Sigmoid colon (tissue), 7 donors: ENCODE results near the gene NAALADL2. TPM values are rescaled to one million over a fixed set of nuclear protein-coding genes. Genes with fewer than 3 reads are reported as not detected.

Source experiments
- DNase-seq: peaks from one replicate; pipeline ENCODE4 v3.0.0-alpha.2; 2019
- H3K27ac ChIP-seq, 4 donors: fragments of 200-600 bp; sonication (generic); one replicate each; pipeline ENCODE4 v1.5.1; 2016 to 2019; ENCODE audit warnings: mild to moderate bottlenecking in 1 of 4
- H3K27me3 ChIP-seq, 3 donors: fragments of 200-600 bp; sonication (generic); one replicate each; pipeline ENCODE4 v1.5.1; 2019; ENCODE audit warnings: mild to moderate bottlenecking in 1 of 3
- H3K36me3 ChIP-seq, 4 donors: fragments of 200-600 bp; sonication (generic); one replicate each; pipeline ENCODE4 v1.5.1; 2016 to 2019
- H3K4me1 ChIP-seq, 4 donors: fragments of 200-600 bp; sonication (generic); one replicate each; pipeline ENCODE4 v1.5.1; 2017 to 2019
- H3K4me3 ChIP-seq, 4 donors: fragments of 200-600 bp; sonication (generic); one replicate each; pipeline ENCODE4 v1.5.1; 2017 to 2019; ENCODE audit warnings: mild to moderate bottlenecking in 2 of 4, moderate library complexity in 1 of 4
- H3K9me3 ChIP-seq, 4 donors: fragments of 200-600 bp in 3 of 4; sonication (generic) in 3 of 4; one replicate each; pipeline versions ENCODE4 v1.5.1 to v1.6.1; 2013 to 2019
- EP300 ChIP-seq, 4 donors: sonication (generic); formaldehyde crosslinking; IDR thresholded peaks; one replicate each; pipeline ENCODE4 v1.6.1; 2017; ENCODE audit warnings: antibody characterized with exemption in 4 of 4
- POLR2A ChIP-seq, 2 donors: fragments of 450-650 bp; IDR thresholded peaks; one replicate each; pipeline ENCODE4 v1.6.1; 2016; ENCODE audit warnings: antibody characterized with exemption in 2 of 2, mild to moderate bottlenecking in 2 of 2, moderate library complexity in 2 of 2
- POLR2AphosphoS5 ChIP-seq, 4 donors: sonication (generic); formaldehyde crosslinking; IDR thresholded peaks; one replicate each; pipeline ENCODE4 v1.6.1; 2017; ENCODE audit warnings: antibody characterized with exemption in 4 of 4
- WGBS, 2 donors: extraction: QIAGEN DNeasy Blood & Tissue Kit; methylation state at CpG; one replicate each; pipeline ENCODE4 v1.1.7; 2013; 5-methylcytosine and 5-hydroxymethylcytosine counted together
- intact Hi-C: fragments of 100-400 bp; cut with DNase I; formaldehyde crosslinking; loops from one replicate; pipeline ENCODE4 v1.15.1; 2023
- polyA plus RNA-seq, 3 donors: library from polyadenylated mRNA; stranded (reverse); fragments of 200-250 nt; gene quantifications; one replicate each; pipeline ENCODE4 v1.2.3, GENCODE V29; 2013
- total RNA-seq, 4 donors: library from RNA; depleted of rRNA; stranded (reverse); fragments of >200 nt; gene quantifications; one replicate each; pipeline ENCODE4 v1.1.0, GENCODE V29; 2016
- TF ChIP-seq, protein P1 (sequence below), 4 experiments: fragments of 450-650 bp in 3 of 4; fragments of 200-600 bp in 1 of 4; IDR thresholded peaks; one replicate each; pipeline ENCODE4 v1.5.1; 2016 to 2019; ENCODE audit warnings: antibody characterized with exemption in 4 of 4, mild to moderate bottlenecking in 3 of 4, moderate library complexity in 2 of 4
- donor health status: healthy with polysubstance abuse.
- donor health status: Bipolar disorder and iron deficiency.
- donor health status: healthy.

NAALADL2 gene
- total and polyA plus RNA-seq, 7 donors, result 0.46 to 18.5 (median 6.0) TPM

DNA sequence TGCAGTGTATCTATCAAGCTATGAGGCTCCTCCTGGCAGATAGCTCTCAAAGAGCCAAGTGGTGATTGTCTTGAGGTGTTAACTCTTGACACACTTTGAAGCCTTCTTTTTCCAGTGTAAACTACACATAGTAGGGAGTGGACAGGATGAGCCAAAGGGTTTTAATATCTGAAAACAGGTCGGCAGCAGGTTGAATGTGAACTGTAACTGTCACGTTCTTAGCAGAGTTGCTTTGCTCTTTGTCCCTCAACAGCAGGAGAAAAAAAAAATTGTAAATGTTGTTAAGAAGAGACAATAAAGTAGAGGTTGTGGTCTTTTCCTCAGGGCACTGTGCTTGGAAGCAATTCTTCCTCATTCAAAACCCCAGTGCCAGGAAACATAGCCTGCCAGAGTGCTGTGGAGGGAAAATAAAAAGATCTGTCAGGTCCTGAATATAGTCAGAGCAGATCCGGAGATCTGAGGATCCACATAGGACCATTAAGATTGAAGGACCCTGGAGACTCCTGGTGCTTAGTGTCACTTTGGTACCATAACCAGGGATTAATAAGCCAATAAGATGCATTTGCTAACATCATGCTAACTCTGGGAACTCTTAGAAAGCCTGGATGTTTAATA lies 229.7 kb downstream of the NAALADL2 start:
- intact Hi-C loops, result no loop called here
- H3K4me1 ChIP-seq, result no peaks in the 10 kb centered on the region
- H3K36me3 ChIP-seq, result no peaks in the 10 kb centered on the region
- DNase-seq, result no peak
- no peaks in the 10 kb centered on the region for H3K9me3 ChIP-seq
- WGBS, 2 donors, result 54 to 81% methylated on average over 3 of the region's 3 CpGs
- H3K27me3 ChIP-seq, result no peaks in the 10 kb centered on the region
- TF ChIP-seq EP300 (IDR thresholded peaks at IDR 0.05) (no peak), POLR2AphosphoS5 (IDR thresholded peaks at IDR 0.05) (no peak), POLR2A (IDR thresholded peaks at IDR 0.05) (no peak)
- TF ChIP-seq, protein P1, sequence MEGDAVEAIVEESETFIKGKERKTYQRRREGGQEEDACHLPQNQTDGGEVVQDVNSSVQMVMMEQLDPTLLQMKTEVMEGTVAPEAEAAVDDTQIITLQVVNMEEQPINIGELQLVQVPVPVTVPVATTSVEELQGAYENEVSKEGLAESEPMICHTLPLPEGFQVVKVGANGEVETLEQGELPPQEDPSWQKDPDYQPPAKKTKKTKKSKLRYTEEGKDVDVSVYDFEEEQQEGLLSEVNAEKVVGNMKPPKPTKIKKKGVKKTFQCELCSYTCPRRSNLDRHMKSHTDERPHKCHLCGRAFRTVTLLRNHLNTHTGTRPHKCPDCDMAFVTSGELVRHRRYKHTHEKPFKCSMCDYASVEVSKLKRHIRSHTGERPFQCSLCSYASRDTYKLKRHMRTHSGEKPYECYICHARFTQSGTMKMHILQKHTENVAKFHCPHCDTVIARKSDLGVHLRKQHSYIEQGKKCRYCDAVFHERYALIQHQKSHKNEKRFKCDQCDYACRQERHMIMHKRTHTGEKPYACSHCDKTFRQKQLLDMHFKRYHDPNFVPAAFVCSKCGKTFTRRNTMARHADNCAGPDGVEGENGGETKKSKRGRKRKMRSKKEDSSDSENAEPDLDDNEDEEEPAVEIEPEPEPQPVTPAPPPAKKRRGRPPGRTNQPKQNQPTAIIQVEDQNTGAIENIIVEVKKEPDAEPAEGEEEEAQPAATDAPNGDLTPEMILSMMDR (IDR thresholded peaks at IDR 0.05), result no peak
- H3K27ac ChIP-seq, result no peak overlapping the region
- H3K4me3 ChIP-seq, result no peak overlapping the region

GRCh38 chr3:175091426-175092114 lies 232.4 kb downstream of the NAALADL2 start:
- Histone ChIP-seq H3K27me3 (no peaks in the 10 kb centered on the region), H3K4me3 (no peak overlapping the region), H3K36me3 (no peaks in the 10 kb centered on the region), H3K27ac (no peak overlapping the region), H3K4me1 (peaks cover 0 to 8% (median 4%) of the 10 kb centered on the region in 4 donors), H3K9me3 (no peaks in the 10 kb centered on the region)
- intact Hi-C loops, result no loop called here
- TF ChIP-seq POLR2A (IDR thresholded peaks at IDR 0.05), result no peak
- TF ChIP-seq, protein P1 (IDR thresholded peaks at IDR 0.05), result no peak
- 77 to 78% methylated on average over 7 of the region's 7 CpGs for WGBS, 2 donors
- no peak for DNase-seq

DNA sequence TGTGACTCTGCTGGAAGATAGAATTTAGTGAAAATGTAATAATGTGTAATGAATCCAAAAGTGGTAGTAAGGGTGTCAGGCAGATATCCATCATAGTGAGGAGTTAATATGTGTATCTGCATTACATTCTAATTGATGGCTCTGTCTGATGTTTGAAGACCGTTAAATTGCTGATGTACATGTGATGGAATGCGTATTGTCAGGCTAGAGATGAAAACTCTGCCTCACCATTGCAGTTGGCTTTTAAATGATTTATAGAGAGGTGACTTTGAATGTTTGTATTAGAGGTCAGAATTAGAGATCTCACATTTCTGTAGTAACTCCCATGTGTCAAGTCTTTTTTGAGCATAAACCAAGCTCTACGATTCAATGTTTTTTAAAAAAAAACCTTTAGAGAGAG lies 234.6 kb downstream of the NAALADL2 start:
- no peak overlapping the region for H3K27ac ChIP-seq
- no peaks in the 10 kb centered on the region for H3K36me3 ChIP-seq
- intact Hi-C loops, result no loop called here
- WGBS, 2 donors, result 83 to 87% methylated on average over 3 of the region's 3 CpGs
- TF ChIP-seq POLR2AphosphoS5 (IDR thresholded peaks at IDR 0.05), result no peak
- TF ChIP-seq EP300 (IDR thresholded peaks at IDR 0.05), result no peak
- TF ChIP-seq, protein P1 (IDR thresholded peaks at IDR 0.05), result no peak
- no peak for TF ChIP-seq POLR2A (IDR thresholded peaks at IDR 0.05)
- H3K27me3 ChIP-seq, result no peaks in the 10 kb centered on the region
- no peak for DNase-seq
- H3K9me3 ChIP-seq, result no peaks in the 10 kb centered on the region
- peaks cover 0 to 19% (median 4%) of the 10 kb centered on the region in 4 donors for H3K4me1 ChIP-seq
- H3K4me3 ChIP-seq, result no peak overlapping the region

DNA sequence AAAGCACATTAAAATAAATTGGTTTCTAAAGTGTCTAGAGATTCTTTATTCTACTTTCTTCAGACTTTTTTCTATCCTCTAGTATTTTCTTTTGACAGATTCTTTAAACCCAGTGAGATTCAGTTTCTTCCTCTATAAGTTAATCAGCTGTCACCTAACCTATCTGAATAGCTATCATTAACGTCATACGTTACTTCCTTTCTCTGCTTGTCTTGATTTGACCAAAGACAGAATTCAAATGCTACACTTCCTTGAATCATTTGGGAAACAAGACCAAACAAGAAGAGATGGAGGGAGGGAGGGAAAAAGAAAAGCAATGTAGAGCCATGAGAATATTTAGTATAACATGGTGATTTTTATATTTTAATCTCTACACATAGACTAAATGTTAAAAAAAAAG lies 235.2 kb downstream of the NAALADL2 start:
- no peak overlapping the region for H3K27ac ChIP-seq
- H3K4me3 ChIP-seq, result no peak overlapping the region
- TF ChIP-seq POLR2AphosphoS5 (IDR thresholded peaks at IDR 0.05), result no peak
- TF ChIP-seq, protein P1 (IDR thresholded peaks at IDR 0.05), result no peak
- no peak for TF ChIP-seq POLR2A (IDR thresholded peaks at IDR 0.05)
- no peak for TF ChIP-seq EP300 (IDR thresholded peaks at IDR 0.05)
- no peaks in the 10 kb centered on the region for H3K9me3 ChIP-seq
- 63 to 87% methylated on average over 2 of the region's 2 CpGs for WGBS, 2 donors
- DNase-seq, result no peak
- no peaks in the 10 kb centered on the region for H3K36me3 ChIP-seq
- intact Hi-C loops, result no loop called here
- peaks cover 0 to 19% (median 4%) of the 10 kb centered on the region in 4 donors for H3K4me1 ChIP-seq
- no peaks in the 10 kb centered on the region for H3K27me3 ChIP-seq
